ENCODE data around the gene PRELID3B. TPM values are rescaled to one million over a fixed set of nuclear protein-coding genes. Genes with fewer than 3 reads are reported as not detected.

Gene PRELID3B
- total and polyA plus RNA-seq, 2 of the 13 experiments (the other 11 are each of a cell fraction or from before 2014, with no cell fraction given) = 23.3 to 42.6 TPM

- TF ChIP-seq GABPA (IDR thresholded peaks at IDR 0.05; ENCODE audit: low read depth, low read length) (no peak), GABPA (CRISPR knock-in tag; IDR thresholded peaks at IDR 0.05; ENCODE audit: low read depth) (no peak), ZNF713 (CRISPR knock-in tag; IDR thresholded peaks at IDR 0.05) (0 out of 2 replicates have a peak, but pooled peaks have one; percentile 75), MED1 (CRISPR knock-in tag; IDR thresholded peaks at IDR 0.05) (no peak), ZSCAN5A (CRISPR knock-in tag; IDR thresholded peaks at IDR 0.05; ENCODE audit: borderline replicate concordance) (no peak), PRDM10 (CRISPR knock-in tag; IDR thresholded peaks at IDR 0.05; ENCODE audit: low read depth) (no peak), JUND (CRISPR knock-in tag; IDR thresholded peaks at IDR 0.05) (no peak), ZNF75D (CRISPR knock-in tag; IDR thresholded peaks at IDR 0.05; ENCODE audit: borderline replicate concordance) (no peak), FOSL1 (CRISPR knock-in tag; IDR thresholded peaks at IDR 0.05; ENCODE audit: borderline replicate concordance) (no peak), HNRNPH1 (optimal IDR thresholded peaks at IDR 0.05; ENCODE audit: low read depth, low read length) (no peak), MAF1 (CRISPR knock-in tag; IDR thresholded peaks at IDR 0.05; ENCODE audit: borderline replicate concordance) (no peak), HNRNPK (IDR thresholded peaks at IDR 0.05; ENCODE audit: low read depth, low read length, poor library complexity, severe bottlenecking) (no peak), AHDC1 (CRISPR knock-in tag; IDR thresholded peaks at IDR 0.05; ENCODE audit: borderline replicate concordance) (no peak), HDAC1 (CRISPR knock-in tag; IDR thresholded peaks at IDR 0.05) (no peak), GLI4 (CRISPR knock-in tag; IDR thresholded peaks at IDR 0.05; ENCODE audit: borderline replicate concordance) (no peak)
Observed at GRCh38 chr20:59013031-59013951, 29.3 kb downstream of the PRELID3B start (continued).

Data from HepG2 (cell line).